PFSK-1 (cell line): ENCODE data around the gene GNAO1.

Source experiments
- POLR2AphosphoS5 ChIP-seq: IDR thresholded peaks from 2 replicates; pipeline ENCODE4 v1.6.1; 2012; ENCODE audit warnings: low read depth, mild to moderate bottlenecking, control low read depth, low read length, moderate library complexity
- TAF1 ChIP-seq: IDR thresholded peaks from 2 replicates; pipeline ENCODE4 v1.6.1; 2012; ENCODE audit warnings: low read length, control low read depth, borderline replicate concordance; ENCODE audit not compliant: insufficient read depth
- TF ChIP-seq, protein P1 (sequence below), 2 experiments: IDR thresholded peaks; 2 replicates each; pipeline versions ENCODE4 v1.6.1 to v1.8.0; 2011 to 2012; ENCODE audit warnings: low read depth in 2 of 2, low read length in 2 of 2, control low read depth in 1 of 2, inconsistent platforms in 1 of 2, mild to moderate bottlenecking in 1 of 2, moderate library complexity in 1 of 2; ENCODE audit not compliant: insufficient read depth in 1 of 2

DNA sequence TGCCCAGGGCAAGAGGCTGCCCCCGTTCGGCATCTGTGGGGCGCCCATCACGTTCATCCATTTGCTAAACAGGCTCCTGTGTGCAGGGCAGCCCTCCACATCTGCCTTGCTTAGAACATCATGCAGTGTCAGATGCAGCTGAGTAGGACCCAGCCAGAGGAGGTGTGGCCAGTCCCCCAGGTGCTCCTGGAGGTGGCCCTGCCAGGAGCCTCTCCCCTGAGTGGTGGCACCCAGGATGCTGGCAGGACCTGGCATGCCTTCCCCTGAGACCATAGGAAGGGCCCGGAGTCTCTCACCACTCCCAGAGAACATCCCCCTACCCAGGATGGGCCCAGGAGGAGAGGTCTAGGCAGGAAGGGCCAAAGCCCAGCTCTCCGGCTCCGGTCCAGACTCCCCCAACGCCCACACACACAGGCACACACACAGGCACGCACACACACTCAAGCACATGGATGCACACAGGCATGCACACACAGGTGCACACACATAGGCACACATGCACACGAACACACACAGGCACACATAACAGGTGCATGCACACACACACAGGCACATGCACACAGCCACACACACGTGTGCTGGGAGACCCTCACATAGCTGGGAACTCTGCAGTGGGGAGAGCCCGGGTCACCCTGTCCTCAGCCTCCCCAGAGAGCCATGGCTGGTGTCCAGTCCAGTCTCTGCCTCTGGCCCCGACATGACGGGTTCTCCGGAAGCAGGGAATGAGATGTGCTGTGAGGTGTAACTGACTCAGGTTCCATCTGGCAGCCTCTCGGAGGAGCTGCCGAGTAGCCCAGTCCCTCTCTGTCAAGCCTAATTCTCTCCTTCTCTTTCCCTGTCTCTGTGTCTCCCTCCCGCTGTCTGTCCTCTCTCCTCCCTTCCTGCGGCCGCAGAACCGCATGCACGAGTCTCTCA lies 159.5 kb downstream of the GNAO1 start:
- TF ChIP-seq POLR2AphosphoS5 (no peak), TAF1 (no peak)
- TF ChIP-seq, protein P1, sequence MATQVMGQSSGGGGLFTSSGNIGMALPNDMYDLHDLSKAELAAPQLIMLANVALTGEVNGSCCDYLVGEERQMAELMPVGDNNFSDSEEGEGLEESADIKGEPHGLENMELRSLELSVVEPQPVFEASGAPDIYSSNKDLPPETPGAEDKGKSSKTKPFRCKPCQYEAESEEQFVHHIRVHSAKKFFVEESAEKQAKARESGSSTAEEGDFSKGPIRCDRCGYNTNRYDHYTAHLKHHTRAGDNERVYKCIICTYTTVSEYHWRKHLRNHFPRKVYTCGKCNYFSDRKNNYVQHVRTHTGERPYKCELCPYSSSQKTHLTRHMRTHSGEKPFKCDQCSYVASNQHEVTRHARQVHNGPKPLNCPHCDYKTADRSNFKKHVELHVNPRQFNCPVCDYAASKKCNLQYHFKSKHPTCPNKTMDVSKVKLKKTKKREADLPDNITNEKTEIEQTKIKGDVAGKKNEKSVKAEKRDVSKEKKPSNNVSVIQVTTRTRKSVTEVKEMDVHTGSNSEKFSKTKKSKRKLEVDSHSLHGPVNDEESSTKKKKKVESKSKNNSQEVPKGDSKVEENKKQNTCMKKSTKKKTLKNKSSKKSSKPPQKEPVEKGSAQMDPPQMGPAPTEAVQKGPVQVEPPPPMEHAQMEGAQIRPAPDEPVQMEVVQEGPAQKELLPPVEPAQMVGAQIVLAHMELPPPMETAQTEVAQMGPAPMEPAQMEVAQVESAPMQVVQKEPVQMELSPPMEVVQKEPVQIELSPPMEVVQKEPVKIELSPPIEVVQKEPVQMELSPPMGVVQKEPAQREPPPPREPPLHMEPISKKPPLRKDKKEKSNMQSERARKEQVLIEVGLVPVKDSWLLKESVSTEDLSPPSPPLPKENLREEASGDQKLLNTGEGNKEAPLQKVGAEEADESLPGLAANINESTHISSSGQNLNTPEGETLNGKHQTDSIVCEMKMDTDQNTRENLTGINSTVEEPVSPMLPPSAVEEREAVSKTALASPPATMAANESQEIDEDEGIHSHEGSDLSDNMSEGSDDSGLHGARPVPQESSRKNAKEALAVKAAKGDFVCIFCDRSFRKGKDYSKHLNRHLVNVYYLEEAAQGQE (IDR thresholded peaks at IDR 0.05; ENCODE audit: insufficient read depth in 1 of 2, low read depth in 2 of 2, low read length in 2 of 2): no peak
